ENCODE results near the gene SNX30.

SNX30 gene

DNA sequence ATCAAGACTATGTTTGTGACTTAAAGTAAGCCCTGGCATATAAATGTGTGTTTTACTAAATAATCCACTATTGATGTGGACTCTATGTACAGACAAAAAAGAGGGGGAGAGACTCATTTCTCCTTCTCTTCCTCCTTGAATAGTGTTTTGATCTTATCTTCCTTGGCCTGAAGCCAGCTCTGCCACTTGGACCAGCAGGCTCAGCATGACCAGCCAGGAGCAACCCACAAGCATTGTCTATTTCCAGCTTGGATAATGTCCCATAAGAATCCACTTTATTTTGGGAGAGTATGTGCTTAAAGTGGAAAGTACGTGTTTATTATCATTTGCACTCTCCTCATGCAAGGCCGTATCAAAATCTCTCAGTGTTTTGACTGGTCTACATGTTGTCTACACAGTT is 164.0 kb downstream of the SNX30 start:
- no peaks in the 10 kb centered on the region for H3K27me3 ChIP-seq (ENCODE audit: insufficient read depth, low read length, poor library complexity)
- no peaks in the 10 kb centered on the region for H3K4me1 ChIP-seq (ENCODE audit: insufficient read depth, low read length)
- TF ChIP-seq EZH2 (IDR thresholded peaks at IDR 0.05; ENCODE audit: borderline replicate concordance, low read depth, low read length, severe bottlenecking): no peak
- TF ChIP-seq, protein P1, sequence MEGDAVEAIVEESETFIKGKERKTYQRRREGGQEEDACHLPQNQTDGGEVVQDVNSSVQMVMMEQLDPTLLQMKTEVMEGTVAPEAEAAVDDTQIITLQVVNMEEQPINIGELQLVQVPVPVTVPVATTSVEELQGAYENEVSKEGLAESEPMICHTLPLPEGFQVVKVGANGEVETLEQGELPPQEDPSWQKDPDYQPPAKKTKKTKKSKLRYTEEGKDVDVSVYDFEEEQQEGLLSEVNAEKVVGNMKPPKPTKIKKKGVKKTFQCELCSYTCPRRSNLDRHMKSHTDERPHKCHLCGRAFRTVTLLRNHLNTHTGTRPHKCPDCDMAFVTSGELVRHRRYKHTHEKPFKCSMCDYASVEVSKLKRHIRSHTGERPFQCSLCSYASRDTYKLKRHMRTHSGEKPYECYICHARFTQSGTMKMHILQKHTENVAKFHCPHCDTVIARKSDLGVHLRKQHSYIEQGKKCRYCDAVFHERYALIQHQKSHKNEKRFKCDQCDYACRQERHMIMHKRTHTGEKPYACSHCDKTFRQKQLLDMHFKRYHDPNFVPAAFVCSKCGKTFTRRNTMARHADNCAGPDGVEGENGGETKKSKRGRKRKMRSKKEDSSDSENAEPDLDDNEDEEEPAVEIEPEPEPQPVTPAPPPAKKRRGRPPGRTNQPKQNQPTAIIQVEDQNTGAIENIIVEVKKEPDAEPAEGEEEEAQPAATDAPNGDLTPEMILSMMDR (IDR thresholded peaks at IDR 0.05; ENCODE audit: borderline replicate concordance, extremely low read depth, low read length, poor library complexity, severe bottlenecking): no peak
- no peak overlapping the region for H3K9ac ChIP-seq (ENCODE audit: low read depth, low read length)
- DNase-seq (no peak), ATAC-seq (ENCODE audit: insufficient read depth, low read depth) (no peak)
- no peak overlapping the region for H2AFZ ChIP-seq (ENCODE audit: low read depth, low read length)
- H4K20me1 ChIP-seq (ENCODE audit: insufficient read depth, low read length): no peaks in the 10 kb centered on the region
- no peak overlapping the region for H3K27ac ChIP-seq (ENCODE audit: low read length)
- H3K4me2 ChIP-seq (ENCODE audit: insufficient read depth, low read length): no peak overlapping the region
- H3K4me3 ChIP-seq (ENCODE audit: low read depth in 1 of 2, low read length in 2 of 2): no peak overlapping the region
- H3K9me3 ChIP-seq (ENCODE audit: insufficient read depth, low read length, severe bottlenecking): no peaks in the 10 kb centered on the region
- H3K79me2 ChIP-seq (ENCODE audit: insufficient read depth, low read length): no peaks in the 10 kb centered on the region
- no peaks in the 10 kb centered on the region for H3K36me3 ChIP-seq (ENCODE audit: insufficient read depth, low read length)

DNA sequence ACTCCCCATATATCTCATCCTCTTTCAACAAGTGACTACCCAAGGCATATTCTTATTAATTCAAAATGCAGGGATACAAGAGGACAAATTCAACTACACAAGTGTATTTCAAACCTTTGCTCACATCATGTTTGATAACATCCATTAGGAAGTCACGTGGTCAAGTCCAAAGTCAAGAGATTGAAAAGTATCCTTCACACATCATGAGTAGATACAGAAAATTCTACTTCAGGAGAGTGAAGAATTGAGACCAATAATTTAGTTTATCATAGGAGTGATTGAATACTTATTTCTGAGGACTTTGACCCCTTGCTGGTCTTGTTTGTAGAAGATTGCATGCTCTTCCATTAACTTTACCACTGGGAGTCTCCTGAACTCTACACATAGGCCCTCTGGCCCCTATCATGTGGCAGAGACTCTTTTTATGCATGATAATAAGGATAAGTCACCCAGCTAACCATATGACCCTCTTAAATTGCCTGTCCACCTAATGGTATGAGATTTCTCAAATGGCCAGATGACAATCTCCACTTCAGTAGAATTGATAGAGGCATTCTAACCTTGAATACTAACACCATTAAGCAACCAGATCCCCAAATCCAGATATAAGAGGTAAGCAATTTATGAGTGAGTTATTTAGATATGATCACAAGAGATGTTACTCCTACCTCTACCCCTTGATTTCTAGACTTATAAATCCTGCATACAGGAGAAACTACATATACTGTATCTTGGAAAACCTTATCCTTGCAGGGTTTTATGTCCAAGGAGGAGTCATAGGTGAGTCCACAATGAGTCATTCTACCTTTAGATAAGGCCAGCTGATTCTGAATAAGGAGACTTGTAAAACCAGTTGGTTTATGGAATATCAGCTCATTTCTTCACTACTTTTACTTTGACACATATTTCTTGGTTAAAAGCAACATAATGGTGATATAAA is 166.8 kb downstream of the SNX30 start:
- Histone ChIP-seq H3K27ac (ENCODE audit: low read length) (no peak overlapping the region), H2AFZ (ENCODE audit: low read depth, low read length) (no peak overlapping the region), H3K79me2 (ENCODE audit: insufficient read depth, low read length) (no peaks in the 10 kb centered on the region), H3K4me3 (ENCODE audit: low read depth in 1 of 2, low read length in 2 of 2) (no peak overlapping the region), H4K20me1 (ENCODE audit: insufficient read depth, low read length) (no peaks in the 10 kb centered on the region), H3K9me3 (ENCODE audit: insufficient read depth, low read length, severe bottlenecking) (no peaks in the 10 kb centered on the region), H3K36me3 (ENCODE audit: insufficient read depth, low read length) (no peaks in the 10 kb centered on the region), H3K9ac (ENCODE audit: low read depth, low read length) (no peak overlapping the region), H3K27me3 (ENCODE audit: insufficient read depth, low read length, poor library complexity) (no peaks in the 10 kb centered on the region), H3K4me2 (ENCODE audit: insufficient read depth, low read length) (no peak overlapping the region), H3K4me1 (ENCODE audit: insufficient read depth, low read length) (no peaks in the 10 kb centered on the region)
- TF ChIP-seq EZH2 (IDR thresholded peaks at IDR 0.05; ENCODE audit: borderline replicate concordance, low read depth, low read length, severe bottlenecking): no peak
- TF ChIP-seq, protein P1 (IDR thresholded peaks at IDR 0.05; ENCODE audit: borderline replicate concordance, extremely low read depth, low read length, poor library complexity, severe bottlenecking): no peak
- ATAC-seq (ENCODE audit: insufficient read depth, low read depth): no peak
- DNase-seq: no peak

DNA sequence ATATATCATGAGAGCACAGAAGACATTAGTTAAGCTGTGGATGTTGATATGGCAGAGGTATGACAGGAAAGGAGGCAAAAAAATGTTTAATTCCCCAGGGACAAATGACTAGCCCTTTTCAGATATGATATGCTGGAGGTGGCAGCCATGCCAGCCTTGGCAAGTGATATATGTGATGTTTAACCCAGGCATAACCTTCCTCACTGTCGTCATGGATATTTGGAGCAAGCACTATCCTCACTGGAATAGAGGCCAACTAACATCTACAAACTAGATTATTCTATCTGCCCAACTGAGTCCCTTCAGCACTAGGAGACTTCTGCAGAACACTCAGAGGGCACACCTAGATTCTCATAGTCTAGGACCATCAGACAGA is 167.4 kb downstream of the SNX30 start:
- Histone ChIP-seq H3K9ac (ENCODE audit: low read depth, low read length) (no peak overlapping the region), H3K9me3 (ENCODE audit: insufficient read depth, low read length, severe bottlenecking) (no peaks in the 10 kb centered on the region), H3K4me2 (ENCODE audit: insufficient read depth, low read length) (no peak overlapping the region), H2AFZ (ENCODE audit: low read depth, low read length) (no peak overlapping the region), H3K36me3 (ENCODE audit: insufficient read depth, low read length) (no peaks in the 10 kb centered on the region), H3K4me1 (ENCODE audit: insufficient read depth, low read length) (no peaks in the 10 kb centered on the region), H3K27me3 (ENCODE audit: insufficient read depth, low read length, poor library complexity) (no peaks in the 10 kb centered on the region), H3K4me3 (ENCODE audit: low read depth in 1 of 2, low read length in 2 of 2) (no peak overlapping the region), H3K79me2 (ENCODE audit: insufficient read depth, low read length) (no peaks in the 10 kb centered on the region), H4K20me1 (ENCODE audit: insufficient read depth, low read length) (no peaks in the 10 kb centered on the region), H3K27ac (ENCODE audit: low read length) (no peak overlapping the region)
- DNase-seq (no peak), ATAC-seq (ENCODE audit: insufficient read depth, low read depth) (no peak)
- TF ChIP-seq EZH2 (IDR thresholded peaks at IDR 0.05; ENCODE audit: borderline replicate concordance, low read depth, low read length, severe bottlenecking): no peak
- TF ChIP-seq, protein P1 (IDR thresholded peaks at IDR 0.05; ENCODE audit: borderline replicate concordance, extremely low read depth, low read length, poor library complexity, severe bottlenecking): no peak
